Trophoblast cell (in vitro differentiated cells and primary cell): ENCODE results near the gene RIMS3.
A peak's percentile ranks its signal among the peaks of the same experiment; 100 is the strongest.
"Not testable (repeated sequence)": the region's sequence is repeated elsewhere in the genome, so short reads cannot be mapped to it uniquely, and the experiment has no call there.

Experiments
- DNase-seq, 2 donors: peaks; one replicate each; pipeline ENCODE4 v3.0.0-alpha.2; 2016
- H2AFZ ChIP-seq: 2 replicates; pipeline ENCODE4 v1.6.1; 2013; ENCODE audit warnings: low read length, moderate library complexity, mild to moderate bottlenecking; ENCODE audit not compliant: insufficient read depth, poor library complexity
- H2AK5ac ChIP-seq: 2 replicates; pipeline ENCODE4 v1.6.1; 2013; ENCODE audit warnings: mild to moderate bottlenecking, low read length
- H2BK120ac ChIP-seq: 2 replicates; pipeline ENCODE4 v1.6.1; 2013; ENCODE audit warnings: low read length, mild to moderate bottlenecking, moderate library complexity; ENCODE audit not compliant: insufficient read depth, poor library complexity
- H2BK12ac ChIP-seq: 2 replicates; pipeline ENCODE4 v1.6.1; 2013; ENCODE audit warnings: mild to moderate bottlenecking, low read length, moderate library complexity
- H2BK5ac ChIP-seq: 2 replicates; pipeline ENCODE4 v1.6.1; 2013; ENCODE audit warnings: low read length, low read depth, moderate library complexity, mild to moderate bottlenecking; ENCODE audit not compliant: poor library complexity
- H3K14ac ChIP-seq: 2 replicates; pipeline ENCODE4 v1.6.1; 2013; ENCODE audit warnings: mild to moderate bottlenecking, low read length
- H3K18ac ChIP-seq: 2 replicates; pipeline ENCODE4 v1.6.1; 2013; ENCODE audit warnings: mild to moderate bottlenecking, low read length
- H3K23ac ChIP-seq: 2 replicates; pipeline ENCODE4 v1.6.1; 2013; ENCODE audit warnings: low read length
- H3K27ac ChIP-seq: 2 replicates; pipeline ENCODE4 v1.5.1; 2013; ENCODE audit warnings: low read depth, mild to moderate bottlenecking, inconsistent platforms, low read length, moderate library complexity
- H3K27me3 ChIP-seq: 2 replicates; pipeline ENCODE4 v1.6.1; 2013; ENCODE audit warnings: inconsistent platforms, mild to moderate bottlenecking, low read length, moderate library complexity; ENCODE audit not compliant: insufficient read depth
- H3K36me3 ChIP-seq, 2 experiments: 1 replicate in 1 of 2; 2 replicates in 1 of 2; pipeline ENCODE4 v1.6.1; 2013; ENCODE audit warnings: low read length in 2 of 2, mild to moderate bottlenecking in 2 of 2, moderate library complexity in 1 of 2; ENCODE audit not compliant: insufficient read depth in 2 of 2, control insufficient read depth in 1 of 2
- H3K4ac ChIP-seq: 2 replicates; pipeline ENCODE4 v1.6.1; 2013; ENCODE audit warnings: low read depth, mild to moderate bottlenecking, low read length, moderate library complexity
- H3K4me1 ChIP-seq, 2 experiments: 1 replicate in 1 of 2; 2 replicates in 1 of 2; pipeline ENCODE4 v1.6.1; 2013; ENCODE audit warnings: low read length in 2 of 2, mild to moderate bottlenecking in 2 of 2, moderate library complexity in 1 of 2; ENCODE audit not compliant: insufficient read depth in 2 of 2, control insufficient read depth in 1 of 2
- H3K4me2 ChIP-seq: 2 replicates; pipeline ENCODE4 v1.6.1; 2013; ENCODE audit warnings: inconsistent platforms, mild to moderate bottlenecking, low read length, moderate library complexity
- H3K4me3 ChIP-seq: 2 replicates; pipeline ENCODE4 v1.5.1; 2013; ENCODE audit warnings: mild to moderate bottlenecking, low read depth, low read length, inconsistent platforms
- H3K79me1 ChIP-seq: one replicate; pipeline ENCODE4 v1.6.1; 2013; ENCODE audit warnings: low read length
- H3K79me2 ChIP-seq: 2 replicates; pipeline ENCODE4 v1.6.1; 2013; ENCODE audit warnings: low read length, mild to moderate bottlenecking; ENCODE audit not compliant: control insufficient read depth, insufficient read depth, poor library complexity
- H3K9ac ChIP-seq: 2 replicates; pipeline ENCODE4 v1.6.1; 2013; ENCODE audit warnings: mild to moderate bottlenecking, low read length
- H3K9me3 ChIP-seq: 2 replicates; pipeline ENCODE4 v1.6.1; 2013; ENCODE audit warnings: low read depth, mild to moderate bottlenecking, control low read depth, inconsistent platforms, low read length; ENCODE audit not compliant: insufficient read depth
- H4K12ac ChIP-seq: 2 replicates; pipeline ENCODE4 v1.6.1; 2013; ENCODE audit warnings: low read depth, mild to moderate bottlenecking, low read length, moderate library complexity
- H4K8ac ChIP-seq: 2 replicates; pipeline ENCODE4 v1.6.1; 2013; ENCODE audit warnings: low read depth, mild to moderate bottlenecking, low read length, moderate library complexity
- H4K91ac ChIP-seq: one replicate; pipeline ENCODE4 v1.6.1; 2013; ENCODE audit warnings: low read depth, mild to moderate bottlenecking, low read length, moderate library complexity
- WGBS: extraction: QIAGEN DNeasy Blood & Tissue Kit; methylation state at CpG from one replicate; pipeline ENCODE4 v1.1.7; 2013; ENCODE audit warnings: missing lambda C conversion rate; ENCODE audit not compliant: insufficient read length, insufficient coverage; ENCODE audit errors: extremely low coverage; 5-methylcytosine and 5-hydroxymethylcytosine counted together

RIMS3 gene

DNA sequence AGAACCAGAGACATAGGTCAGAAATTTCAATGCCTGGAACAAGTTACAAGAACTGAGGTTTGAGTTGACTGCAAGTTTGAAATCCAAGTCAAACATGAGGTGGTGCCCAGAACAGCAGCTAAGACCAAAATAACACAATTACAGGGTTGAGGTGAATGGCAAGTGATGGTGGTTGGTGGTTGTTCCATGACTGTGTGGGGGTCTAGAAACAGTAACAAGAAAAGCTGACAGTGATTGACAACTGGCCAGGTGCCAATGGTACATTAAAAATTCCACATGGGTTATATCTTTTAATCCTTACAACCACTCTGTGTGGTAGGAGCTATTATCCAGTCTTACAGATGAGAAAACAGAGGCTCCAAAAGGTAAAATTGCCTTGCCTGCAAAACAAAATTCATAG is 32.0 kb downstream of the RIMS3 start:
- no peaks in the 10 kb centered on the region for H3K79me2 ChIP-seq
- no peak overlapping the region for H3K18ac ChIP-seq
- H3K36me3 ChIP-seq: no peaks in the 10 kb centered on the region
- H3K27me3 ChIP-seq: no peaks in the 10 kb centered on the region
- no peak overlapping the region for H2BK5ac ChIP-seq
- H3K4me1 ChIP-seq: no peaks in the 10 kb centered on the region
- H4K8ac ChIP-seq: no peak overlapping the region
- no peak overlapping the region for H3K4me2 ChIP-seq
- no peaks in the 10 kb centered on the region for H3K79me1 ChIP-seq
- no peak overlapping the region for H2AK5ac ChIP-seq
- H3K23ac ChIP-seq: no peak overlapping the region
- H2BK120ac ChIP-seq: no peak overlapping the region
- H2BK12ac ChIP-seq: no peak overlapping the region
- H4K91ac ChIP-seq: no peak overlapping the region
- no peak overlapping the region for H2AFZ ChIP-seq
- no peak overlapping the region for H3K4ac ChIP-seq
- no peak overlapping the region for H4K12ac ChIP-seq
- H3K9me3 ChIP-seq: no peaks in the 10 kb centered on the region
- no peak for DNase-seq
- H3K14ac ChIP-seq: no peak overlapping the region
- H3K9ac ChIP-seq: no peak overlapping the region
- no peak overlapping the region for H3K4me3 ChIP-seq
- H3K27ac ChIP-seq: no peak overlapping the region

DNA sequence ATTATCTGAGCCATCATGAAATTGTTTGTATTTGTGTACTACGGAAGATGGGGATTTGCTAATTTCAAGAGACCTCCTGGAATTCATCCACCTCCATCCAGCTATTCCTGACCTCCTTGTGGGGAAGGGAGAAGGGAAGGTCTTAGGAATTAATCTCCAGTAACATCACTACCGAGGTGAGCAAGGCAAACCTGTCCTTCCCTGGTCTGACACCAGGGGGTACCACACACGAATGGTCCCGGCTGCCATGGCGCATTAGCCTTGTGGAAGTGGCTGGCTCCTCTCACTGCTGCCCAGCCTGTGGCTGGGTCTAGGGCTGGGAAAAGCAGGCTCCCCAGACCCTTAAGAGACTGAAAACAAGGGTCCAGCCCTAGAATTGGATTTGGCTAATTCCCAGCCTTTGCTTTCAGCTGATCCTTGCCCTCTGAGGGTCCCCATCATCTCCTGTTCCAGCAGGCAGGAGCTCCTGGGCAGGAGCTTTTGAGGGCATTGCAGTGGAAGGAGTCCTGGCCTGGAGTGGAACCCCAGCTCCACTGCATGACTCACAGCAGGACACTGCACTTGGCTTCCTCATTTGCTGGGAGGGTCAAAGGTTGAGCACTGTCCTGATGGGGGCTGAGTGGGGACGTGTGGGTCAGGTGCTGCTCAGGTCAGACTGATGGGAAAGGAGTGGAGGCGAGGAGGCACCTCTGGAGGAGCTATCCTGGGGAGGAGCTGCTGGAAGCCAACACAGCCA is 34.8 kb downstream of the RIMS3 start:
- H3K4me2 ChIP-seq: no peak overlapping the region
- no CpG with 5 or more reads among the region's 7 CpGs for WGBS
- no peak overlapping the region for H4K91ac ChIP-seq
- H3K27ac ChIP-seq: no peak overlapping the region
- no peak overlapping the region for H2BK5ac ChIP-seq
- no peaks in the 10 kb centered on the region for H3K79me2 ChIP-seq
- H4K12ac ChIP-seq: no peak overlapping the region
- H4K8ac ChIP-seq: no peak overlapping the region
- H3K79me1 ChIP-seq: no peaks in the 10 kb centered on the region
- peaks cover 0 to 2% of the 10 kb centered on the region in 2 experiments for H3K4me1 ChIP-seq
- no peak overlapping the region for H2BK120ac ChIP-seq
- H3K9me3 ChIP-seq: no peaks in the 10 kb centered on the region
- H2AK5ac ChIP-seq: no peak overlapping the region
- no peak overlapping the region for H2AFZ ChIP-seq
- H3K4ac ChIP-seq: no peak overlapping the region
- H3K27me3 ChIP-seq: no peaks in the 10 kb centered on the region
- H3K36me3 ChIP-seq: no peaks in the 10 kb centered on the region
- H3K4me3 ChIP-seq: no peak overlapping the region
- H3K18ac ChIP-seq: no peak overlapping the region
- H3K14ac ChIP-seq: no peak overlapping the region
- H2BK12ac ChIP-seq: no peak overlapping the region
- no peak overlapping the region for H3K23ac ChIP-seq
- no peak overlapping the region for H3K9ac ChIP-seq
- peak; percentile 48 to 69 for DNase-seq

DNA sequence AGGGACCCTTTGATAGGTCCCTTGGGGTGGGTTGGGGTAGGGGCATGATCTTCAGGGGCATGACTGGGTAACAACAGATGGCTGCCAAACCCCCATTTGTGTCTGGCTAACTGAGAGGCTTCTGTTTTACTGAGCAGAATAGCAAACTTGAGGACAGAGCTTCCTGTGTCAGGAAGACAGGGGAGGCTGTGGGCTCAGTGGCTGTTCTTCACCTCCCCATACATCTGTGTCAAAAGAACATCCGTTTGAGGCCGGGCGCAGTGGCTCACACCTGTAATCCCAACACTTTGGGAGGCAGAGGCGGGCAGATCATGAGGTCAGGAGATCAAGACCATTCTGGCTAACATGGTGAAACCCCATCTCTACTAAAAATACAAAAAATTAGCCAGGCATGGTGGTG is 35.9 kb downstream of the RIMS3 start:
- H3K23ac ChIP-seq, H2AK5ac ChIP-seq, H3K79me1 ChIP-seq, H3K9me3 ChIP-seq, H2AFZ ChIP-seq, H2BK12ac ChIP-seq, H4K91ac ChIP-seq, H3K4me3 ChIP-seq, DNase-seq, H3K27ac ChIP-seq, H2BK120ac ChIP-seq, H2BK5ac ChIP-seq, H3K4ac ChIP-seq, H3K4me1 ChIP-seq, H3K27me3 ChIP-seq, H4K8ac ChIP-seq, H3K79me2 ChIP-seq, H3K4me2 ChIP-seq, H3K9ac ChIP-seq, H3K14ac ChIP-seq, H3K18ac ChIP-seq, H3K36me3 ChIP-seq, H4K12ac ChIP-seq: not testable (repeated sequence)
- WGBS: no CpG with 5 or more reads among the region's 4 CpGs

- Histone ChIP-seq H3K9me3 (no peaks in the 10 kb centered on the region), H4K91ac (no peak overlapping the region), H4K12ac (no peak overlapping the region), H2BK120ac (no peak overlapping the region), H3K18ac (no peak overlapping the region), H3K27me3 (no peaks in the 10 kb centered on the region), H3K36me3 (no peaks in the 10 kb centered on the region), H3K14ac (no peak overlapping the region), H3K79me2 (no peaks in the 10 kb centered on the region), H3K9ac (no peak overlapping the region), H4K8ac (no peak overlapping the region), H3K27ac (no peak overlapping the region), H2BK5ac (no peak overlapping the region), H3K23ac (no peak overlapping the region), H2BK12ac (no peak overlapping the region), H3K4me3 (no peak overlapping the region), H2AK5ac (no peak overlapping the region), H3K4me2 (no peak overlapping the region), H3K4me1 (peaks cover 0 to 2% of the 10 kb centered on the region in 2 experiments), H3K79me1 (no peaks in the 10 kb centered on the region), H3K4ac (no peak overlapping the region), H2AFZ (no peak overlapping the region)
- peak; percentile 47 to 65 for DNase-seq
- no CpG with 5 or more reads among the region's 2 CpGs for WGBS
These were observed 36.6 kb downstream of the RIMS3 start for GRCh38 chr1:40628903-40629292.
